Lower leg skin (tissue), 3 donors: Measurements from ENCODE around the gene MSH2.

Experiments used
- CTCF ChIP-seq, 3 donors: fragments of 450-650 bp; IDR thresholded peaks; one replicate each; pipeline ENCODE4 v1.5.1; 2016; ENCODE audit warnings: antibody characterized with exemption in 3 of 3, mild to moderate bottlenecking in 3 of 3, moderate library complexity in 2 of 3
- POLR2A ChIP-seq, 2 donors: fragments of 450-650 bp; IDR thresholded peaks; one replicate each; pipeline ENCODE4 v1.6.1; 2016 to 2017; ENCODE audit warnings: antibody characterized with exemption in 2 of 2, mild to moderate bottlenecking in 1 of 2, moderate library complexity in 1 of 2

- no peak for TF ChIP-seq CTCF (IDR thresholded peaks at IDR 0.05)
- TF ChIP-seq POLR2A (IDR thresholded peaks at IDR 0.05), result no peak
Measured at GRCh38 chr2:47429795-47430194, 26.8 kb downstream of the MSH2 start.
